Measurements from ENCODE around the gene LMAN1. TPM values are rescaled to one million over a fixed set of nuclear protein-coding genes. Genes with fewer than 3 reads are reported as not detected.
A peak's percentile ranks its signal among the peaks of the same experiment; 100 is the strongest.

The LMAN1 gene
- total RNA-seq, 1 experiment from 2014 or later = 174 TPM

DNA sequence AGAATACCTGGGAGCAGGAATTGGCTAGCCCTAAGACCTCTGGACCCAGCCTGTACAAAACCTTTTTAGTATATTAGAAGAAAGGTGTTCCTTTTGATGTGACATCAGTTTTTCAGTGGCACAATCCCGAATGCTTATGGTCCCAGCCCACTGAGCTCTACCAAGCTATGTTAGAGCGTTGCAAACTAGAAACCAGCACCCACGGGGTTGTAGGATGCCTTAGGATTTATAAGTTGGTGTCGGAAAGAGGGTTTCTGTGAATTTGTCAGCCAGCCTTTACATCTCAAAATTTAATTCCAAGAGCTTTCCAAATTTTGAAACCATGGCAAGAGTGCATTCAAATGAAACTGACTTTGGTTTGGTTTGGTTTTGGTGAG, 499 bp upstream of the LMAN1 start:
- Mint-ChIP-seq H3K36me3 (ENCODE audit: insufficient read depth, unreplicated experiment) (peaks cover 29% of the 10 kb centered on the region), H3K27ac (ENCODE audit: unreplicated experiment) (no peak overlapping the region), H3K4me3 (ENCODE audit: low read depth, unreplicated experiment) (peak overlapping the region; percentile 89), H3K9me3 (ENCODE audit: low read depth, unreplicated experiment) (no peaks in the 10 kb centered on the region), H3K4me1 (ENCODE audit: low read depth, unreplicated experiment) (peaks cover 13% of the 10 kb centered on the region), H3K27me3 (ENCODE audit: unreplicated experiment) (peaks cover 16% of the 10 kb centered on the region)
- DNase-seq = no peak
- TF ChIP-seq, protein P1, sequence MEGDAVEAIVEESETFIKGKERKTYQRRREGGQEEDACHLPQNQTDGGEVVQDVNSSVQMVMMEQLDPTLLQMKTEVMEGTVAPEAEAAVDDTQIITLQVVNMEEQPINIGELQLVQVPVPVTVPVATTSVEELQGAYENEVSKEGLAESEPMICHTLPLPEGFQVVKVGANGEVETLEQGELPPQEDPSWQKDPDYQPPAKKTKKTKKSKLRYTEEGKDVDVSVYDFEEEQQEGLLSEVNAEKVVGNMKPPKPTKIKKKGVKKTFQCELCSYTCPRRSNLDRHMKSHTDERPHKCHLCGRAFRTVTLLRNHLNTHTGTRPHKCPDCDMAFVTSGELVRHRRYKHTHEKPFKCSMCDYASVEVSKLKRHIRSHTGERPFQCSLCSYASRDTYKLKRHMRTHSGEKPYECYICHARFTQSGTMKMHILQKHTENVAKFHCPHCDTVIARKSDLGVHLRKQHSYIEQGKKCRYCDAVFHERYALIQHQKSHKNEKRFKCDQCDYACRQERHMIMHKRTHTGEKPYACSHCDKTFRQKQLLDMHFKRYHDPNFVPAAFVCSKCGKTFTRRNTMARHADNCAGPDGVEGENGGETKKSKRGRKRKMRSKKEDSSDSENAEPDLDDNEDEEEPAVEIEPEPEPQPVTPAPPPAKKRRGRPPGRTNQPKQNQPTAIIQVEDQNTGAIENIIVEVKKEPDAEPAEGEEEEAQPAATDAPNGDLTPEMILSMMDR (IDR thresholded peaks at IDR 0.05; ENCODE audit: unreplicated experiment) = no peak
- intact Hi-C loops (cut with micrococcal nuclease; ENCODE audit: unreplicated experiment) = no loop called here
- CTCF ChIA-PET = interaction anchor here (1.0 to 1.5 kb wide), 3 partner anchors 30 to 51 kb away, joined by 3 to 12 read pairs (median 5); no protein-coding TSS in a partner anchor
- no TSS peak for BruUV-seq (replicated peaks)

DNA sequence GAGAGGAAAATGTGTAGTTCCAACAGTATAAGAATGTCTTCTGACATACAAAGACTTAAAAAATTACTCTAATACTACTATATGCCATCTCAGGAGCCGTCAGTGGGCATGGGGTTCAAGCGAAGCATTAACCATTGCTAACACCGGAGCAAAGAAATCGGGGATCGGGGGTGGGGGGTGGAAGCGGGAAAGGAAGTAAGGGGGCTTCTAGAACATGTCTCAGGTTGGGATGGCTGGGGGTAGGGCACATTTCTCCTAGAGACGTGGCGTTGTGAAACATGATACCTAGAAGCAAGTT, 702 bp downstream of the LMAN1 start:
- Mint-ChIP-seq H3K27ac (ENCODE audit: unreplicated experiment) (peak overlapping the region; percentile 97), H3K4me3 (ENCODE audit: low read depth, unreplicated experiment) (peak overlapping the region; percentile 89), H3K27me3 (ENCODE audit: unreplicated experiment) (peaks cover 7% of the 10 kb centered on the region), H3K36me3 (ENCODE audit: insufficient read depth, unreplicated experiment) (peaks cover 37% of the 10 kb centered on the region), H3K4me1 (ENCODE audit: low read depth, unreplicated experiment) (peaks cover 13% of the 10 kb centered on the region), H3K9me3 (ENCODE audit: low read depth, unreplicated experiment) (no peaks in the 10 kb centered on the region)
- no TSS peak for BruUV-seq (replicated peaks)
- intact Hi-C loops (cut with micrococcal nuclease; ENCODE audit: unreplicated experiment) = no loop called here
- CTCF ChIA-PET = no interaction called here
- no peak for DNase-seq
- TF ChIP-seq, protein P1 (IDR thresholded peaks at IDR 0.05; ENCODE audit: unreplicated experiment) = no peak

DNA sequence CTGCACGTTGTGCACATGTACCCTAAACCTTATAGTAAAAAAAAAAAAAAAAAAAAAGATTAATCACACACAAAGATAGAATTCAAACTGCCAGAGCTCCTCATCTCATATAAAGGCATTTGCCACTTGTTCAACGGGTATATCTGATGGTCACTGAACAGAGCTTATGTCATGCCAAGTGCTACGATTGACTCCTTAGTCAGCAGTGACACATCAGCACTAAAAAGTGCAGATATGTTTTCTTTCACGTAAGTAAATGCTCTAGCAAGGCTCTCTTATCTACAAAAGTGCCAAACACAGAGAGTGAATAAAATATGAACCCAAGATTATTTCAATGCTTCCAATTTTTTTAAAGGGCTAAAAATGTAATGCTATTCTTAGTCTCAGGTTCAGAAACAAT, 1.1 kb downstream of the LMAN1 start:
- H3K4me3 Mint-ChIP-seq (ENCODE audit: low read depth, unreplicated experiment) = peak overlapping the region; percentile 89
- BruUV-seq (replicated peaks) = TSS peak; percentile 58
- CTCF ChIA-PET = no interaction called here
- TF ChIP-seq, protein P1 (IDR thresholded peaks at IDR 0.05; ENCODE audit: unreplicated experiment) = no peak
- no peak for DNase-seq
- peaks cover 3% of the 10 kb centered on the region for H3K27me3 Mint-ChIP-seq (ENCODE audit: unreplicated experiment)
- peaks cover 13% of the 10 kb centered on the region for H3K4me1 Mint-ChIP-seq (ENCODE audit: low read depth, unreplicated experiment)
- H3K27ac Mint-ChIP-seq (ENCODE audit: unreplicated experiment) = peak overlapping the region; percentile 97
- H3K36me3 Mint-ChIP-seq (ENCODE audit: insufficient read depth, unreplicated experiment) = peaks cover 41% of the 10 kb centered on the region
- intact Hi-C loops (cut with micrococcal nuclease; ENCODE audit: unreplicated experiment) = no loop called here
- H3K9me3 Mint-ChIP-seq (ENCODE audit: low read depth, unreplicated experiment) = no peaks in the 10 kb centered on the region

DNA sequence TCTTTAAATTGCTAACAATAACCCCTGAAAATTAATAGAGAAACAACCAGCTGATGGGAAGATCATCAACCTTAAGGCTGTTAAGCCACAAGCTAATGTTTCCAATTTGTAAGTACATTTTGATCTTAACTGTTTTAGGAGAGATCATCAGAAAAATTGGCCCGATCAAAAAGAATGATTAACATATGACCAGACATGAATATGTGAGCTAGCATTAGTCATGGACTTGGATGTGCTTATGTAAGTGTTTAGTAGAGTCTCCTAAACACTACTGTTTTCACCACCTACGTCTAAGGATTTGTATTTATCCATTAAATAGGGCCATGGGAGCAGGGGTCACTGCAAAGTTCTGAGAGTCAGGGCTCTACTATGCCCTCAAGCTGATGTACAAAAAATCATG, 4.3 kb downstream of the LMAN1 start:
- no TSS peak for BruUV-seq (replicated peaks)
- H3K27me3 Mint-ChIP-seq (ENCODE audit: unreplicated experiment) = no peaks in the 10 kb centered on the region
- TF ChIP-seq, protein P1 (IDR thresholded peaks at IDR 0.05; ENCODE audit: unreplicated experiment) = no peak
- peaks cover 57% of the 10 kb centered on the region for H3K36me3 Mint-ChIP-seq (ENCODE audit: insufficient read depth, unreplicated experiment)
- peaks cover 22% of the 10 kb centered on the region for H3K4me1 Mint-ChIP-seq (ENCODE audit: low read depth, unreplicated experiment)
- no peaks in the 10 kb centered on the region for H3K9me3 Mint-ChIP-seq (ENCODE audit: low read depth, unreplicated experiment)
- no peak overlapping the region for H3K27ac Mint-ChIP-seq (ENCODE audit: unreplicated experiment)
- CTCF ChIA-PET = no interaction called here
- no peak for DNase-seq
- intact Hi-C loops (cut with micrococcal nuclease; ENCODE audit: unreplicated experiment) = no loop called here
- H3K4me3 Mint-ChIP-seq (ENCODE audit: low read depth, unreplicated experiment) = no peak overlapping the region
